GM03348 (cell line): ENCODE measurements around the gene PAIP2B.

Experiments used
- DNase-seq: peaks from one replicate; pipeline ENCODE4 v3.0.0; 2012; ENCODE audit warnings: low spot score

The PAIP2B gene

GRCh38 chr2:71153585-71154224 lies 73.2 kb downstream of the PAIP2B start:
- no peak for DNase-seq

DNA sequence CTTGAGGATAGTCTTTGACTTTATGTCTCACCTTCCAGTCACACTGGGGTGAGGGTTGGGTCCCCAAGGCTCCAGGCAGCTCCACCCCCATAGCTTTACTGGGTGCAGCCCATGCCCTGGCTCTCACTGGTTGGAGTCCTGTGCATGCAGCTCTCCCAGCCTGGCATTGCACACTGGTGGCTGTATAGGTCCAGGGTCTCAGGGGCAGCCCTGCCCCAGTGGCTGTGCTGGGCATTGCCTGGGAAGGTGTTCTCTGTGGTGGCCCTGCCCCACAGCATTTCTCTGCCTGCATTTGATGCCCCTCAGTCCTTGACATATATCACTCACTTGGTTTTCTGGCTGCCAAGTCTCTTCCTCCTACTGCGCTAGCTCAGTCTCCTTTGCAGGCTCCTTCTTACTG lies 75.3 kb downstream of the PAIP2B start:
- DNase-seq: no peak

DNA sequence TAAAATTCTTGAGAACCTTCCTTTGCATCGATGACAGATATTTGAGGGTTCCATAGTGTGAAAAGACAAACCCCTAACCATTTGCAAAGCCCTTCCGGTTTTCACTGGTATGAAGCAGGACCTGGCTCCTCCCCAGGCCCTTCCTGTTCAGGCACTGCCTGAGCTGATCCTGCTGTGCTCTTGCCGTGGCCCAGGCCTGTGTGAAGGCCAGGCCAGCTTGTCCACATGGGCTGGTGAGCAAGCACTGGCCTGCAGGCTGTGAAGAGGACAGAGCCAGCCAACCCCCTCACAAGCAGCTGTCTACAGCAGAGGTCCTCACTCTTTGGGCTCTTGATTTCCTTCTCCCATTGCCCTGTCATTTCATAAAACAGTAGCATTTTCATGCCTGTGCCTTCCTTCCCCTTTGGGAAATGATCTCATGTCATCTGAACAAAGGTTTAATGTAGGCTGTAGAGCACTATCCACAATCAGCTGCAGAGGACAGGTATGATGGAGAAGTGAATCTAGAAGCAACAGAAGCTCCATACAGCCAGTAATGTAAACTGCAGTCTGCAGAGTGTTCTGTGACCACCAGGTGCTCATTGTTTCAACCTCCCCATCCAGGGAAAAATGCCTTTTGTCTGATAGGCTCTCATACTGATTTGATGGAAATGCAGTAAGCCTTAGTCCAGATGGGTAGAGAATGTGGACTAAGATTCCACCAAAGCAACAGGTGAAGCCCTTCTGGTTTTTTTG lies 76.7 kb downstream of the PAIP2B start:
- no peak for DNase-seq

DNA sequence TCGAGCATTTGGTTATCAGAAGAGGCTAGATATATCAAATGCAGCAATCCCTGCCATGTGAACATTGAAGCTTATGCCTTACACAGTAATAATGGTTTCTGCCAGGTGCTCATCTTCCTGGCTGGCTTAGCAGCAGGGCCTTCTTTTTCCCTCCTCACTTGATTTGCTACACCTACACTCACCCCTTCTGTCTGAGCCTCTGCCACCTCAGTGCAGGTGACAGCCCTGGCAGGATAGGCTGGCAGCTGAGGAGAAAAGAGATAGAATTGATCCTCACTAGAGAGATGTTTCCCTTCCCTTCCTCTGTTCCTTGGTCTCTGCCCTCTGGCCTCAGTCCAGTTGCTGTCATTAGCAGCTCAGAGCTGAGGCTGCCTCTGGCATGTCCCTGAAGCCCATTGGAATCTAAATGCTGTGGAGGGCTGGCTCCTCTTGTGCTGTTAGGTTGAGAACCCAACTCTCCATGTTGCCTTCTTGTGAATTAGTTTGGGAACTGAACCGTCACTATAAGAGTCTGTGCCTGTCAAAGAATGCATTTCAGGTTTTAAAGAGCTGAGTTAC lies 78.3 kb downstream of the PAIP2B start:
- DNase-seq: no peak

- no peak for DNase-seq
These were observed 83.1 kb downstream of the PAIP2B start for GRCh38 chr2:71143782-71144181.

DNA sequence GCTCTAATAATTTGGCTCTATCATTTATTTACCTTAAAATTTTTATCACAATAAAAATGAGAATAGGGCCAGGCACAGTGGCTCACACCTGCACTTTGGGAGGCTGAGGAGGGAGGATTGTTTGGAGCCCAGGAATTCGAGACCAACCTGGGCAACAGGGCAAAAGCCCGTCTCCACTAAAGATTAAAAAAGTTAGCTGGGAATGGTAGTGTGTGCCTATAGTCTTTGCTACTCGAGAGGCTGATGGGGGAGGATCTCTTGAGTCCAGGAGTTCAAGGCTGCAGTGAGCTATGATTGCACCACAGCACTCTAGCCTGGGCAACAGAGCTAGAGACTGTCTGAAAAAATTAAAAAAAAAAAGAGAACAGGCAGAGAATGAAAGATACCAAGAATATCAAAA lies 90.7 kb downstream of the PAIP2B start:
- no peak for DNase-seq

DNA sequence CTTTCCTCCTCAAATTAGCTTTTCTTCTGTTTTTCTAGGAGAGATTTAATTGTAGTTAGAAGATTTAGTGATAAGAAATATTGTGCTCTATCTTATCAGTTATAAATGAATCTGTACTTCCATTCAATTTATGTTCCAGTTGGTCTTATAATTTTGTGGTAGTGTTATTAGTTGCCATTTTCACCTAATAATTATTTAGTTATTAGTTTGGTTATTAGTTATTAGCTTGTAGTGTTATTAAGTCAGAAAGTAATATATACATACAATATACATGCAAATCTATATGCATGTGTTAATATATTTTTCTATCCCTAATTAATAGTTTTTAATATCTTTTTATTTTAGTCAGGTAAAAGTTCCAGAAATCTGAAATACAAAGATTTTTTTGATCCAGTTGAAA lies 93.3 kb downstream of the PAIP2B start:
- no peak for DNase-seq
